HG02642 (cell line): ENCODE results near the gene SORL1.

Experiments
- ATAC-seq: cut with Tn5 transposase; IDR thresholded peaks from one replicate; pipeline ENCODE4 v1.9.1; 2021; ENCODE audit warnings: mild to moderate bottlenecking; ENCODE audit not compliant: unreplicated experiment, poor library complexity

Gene SORL1

DNA sequence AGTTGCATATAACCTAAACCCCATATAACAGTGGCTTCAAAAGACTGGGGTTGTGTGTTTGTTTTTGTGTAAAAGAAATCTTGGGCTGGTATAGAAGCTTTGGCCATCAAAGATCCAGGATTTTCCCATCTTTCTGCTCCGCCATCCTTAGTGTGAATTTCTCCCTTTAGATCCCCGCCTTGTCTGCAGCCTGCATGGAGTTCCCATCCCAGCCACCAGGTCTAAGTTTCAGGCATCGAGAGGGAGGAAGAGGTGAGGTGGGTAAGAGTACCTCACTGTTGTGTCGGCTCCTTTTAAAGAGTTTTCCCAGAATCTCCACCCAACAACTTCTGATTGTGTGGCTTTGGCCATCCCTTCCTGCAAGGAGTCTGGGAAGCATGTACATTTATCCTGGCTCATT lies 196.2 kb downstream of the SORL1 start:
- ATAC-seq: no peak

- ATAC-seq: no peak
These were observed 197.7 kb downstream of the SORL1 start for GRCh38 chr11:121649798-121650197.

GRCh38 chr11:121650351-121651256 lies 198.5 kb downstream of the SORL1 start:
- ATAC-seq: no peak

- ATAC-seq: no peak
These were observed 199.1 kb downstream of the SORL1 start for GRCh38 chr11:121651257-121651605.

GRCh38 chr11:121652971-121653370 lies 200.9 kb downstream of the SORL1 start:
- no peak for ATAC-seq

- no peak for ATAC-seq
These were observed 202.2 kb downstream of the SORL1 start for GRCh38 chr11:121654259-121654842.

GRCh38 chr11:121654843-121655536 lies 202.9 kb downstream of the SORL1 start:
- no peak for ATAC-seq

DNA sequence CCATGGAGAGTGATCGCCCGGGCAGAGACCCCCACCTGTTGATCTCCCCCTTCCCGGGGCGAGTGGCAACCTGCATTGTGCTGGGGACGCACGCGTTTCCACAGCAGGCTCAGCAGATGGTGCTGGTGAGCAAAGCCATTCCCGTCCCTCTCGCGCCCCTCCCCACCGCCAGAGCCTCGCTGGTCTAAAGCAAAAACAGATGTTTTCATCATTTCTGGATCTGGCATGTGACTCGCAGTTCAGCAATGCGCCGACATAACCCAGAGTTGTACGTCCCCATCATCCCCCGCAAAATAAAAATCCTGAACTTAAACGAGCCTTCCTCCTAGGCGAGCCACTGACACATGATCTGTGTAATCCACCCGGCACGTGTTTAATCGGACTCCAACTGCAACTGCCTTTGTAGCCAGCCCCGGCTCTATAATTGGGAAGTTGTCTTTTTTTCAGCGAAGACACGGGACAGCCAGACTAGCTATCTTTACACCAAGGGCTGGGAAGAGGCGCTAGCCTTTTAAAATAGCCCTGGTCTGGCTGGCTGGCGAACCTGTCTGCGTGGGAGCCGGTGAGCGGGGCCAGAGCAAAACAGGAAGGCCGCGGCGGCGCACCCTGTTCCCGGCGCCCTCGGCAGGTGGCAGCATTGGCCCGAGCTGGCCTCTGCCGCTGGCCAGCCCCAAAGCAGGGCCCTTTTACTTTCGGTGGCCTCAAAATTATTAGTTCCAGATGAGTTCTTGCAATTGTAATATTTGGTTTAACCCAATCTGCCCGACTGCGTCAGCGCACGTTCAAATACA lies 203.6 kb downstream of the SORL1 start:
- peak; percentile 93 for ATAC-seq

- ATAC-seq: no peak
These were observed 204.4 kb downstream of the SORL1 start for GRCh38 chr11:121656328-121657090.

GRCh38 chr11:121657146-121657545 lies 205.0 kb downstream of the SORL1 start:
- ATAC-seq: no peak

DNA sequence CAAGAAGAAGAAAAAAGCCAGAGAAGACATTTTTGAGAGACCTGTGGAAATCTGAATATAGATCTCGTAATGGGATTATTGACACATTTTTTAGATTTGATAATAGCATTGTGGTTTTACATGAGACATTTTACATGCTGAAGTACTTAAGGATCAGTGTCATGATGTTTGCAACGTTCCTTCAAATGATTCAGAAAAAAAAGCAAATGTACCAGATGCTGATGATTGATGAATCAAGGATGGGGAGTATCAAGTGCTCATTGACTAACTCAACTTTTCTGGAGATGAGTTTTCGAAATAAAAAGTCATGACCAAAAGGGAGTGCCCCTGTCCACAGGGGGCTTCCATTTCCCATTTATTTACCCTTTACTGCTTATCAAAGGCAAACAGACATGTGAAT lies 207.7 kb downstream of the SORL1 start:
- no peak for ATAC-seq

DNA sequence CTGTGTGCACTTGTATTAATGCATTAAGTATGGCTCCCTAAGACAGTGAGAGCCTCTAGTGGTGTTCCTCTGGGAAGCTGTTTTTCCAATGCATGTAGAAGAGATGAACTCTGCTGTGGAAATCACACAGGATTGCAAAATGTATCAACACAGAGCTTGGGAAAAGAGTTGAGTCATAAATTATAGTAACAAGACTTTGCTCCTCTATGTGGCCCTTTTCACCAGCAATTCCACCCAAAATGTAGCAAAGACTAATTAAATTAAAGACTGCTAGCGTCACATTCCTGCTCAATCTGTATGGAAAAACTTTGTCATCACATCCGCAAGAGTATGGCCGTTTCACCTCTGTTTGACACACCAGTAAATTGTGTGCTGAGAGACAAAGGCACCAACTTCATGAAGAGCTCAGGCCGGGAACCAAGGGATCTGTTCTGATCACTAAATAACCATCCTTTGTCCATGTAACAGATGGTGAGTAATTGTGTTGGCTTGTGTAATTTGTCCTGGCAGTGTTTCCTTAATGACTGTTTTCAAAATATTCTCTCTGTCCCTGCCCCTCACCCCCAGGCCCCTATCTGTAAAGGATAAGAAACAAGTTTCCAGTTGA lies 209.9 kb downstream of the SORL1 start:
- no peak for ATAC-seq

DNA sequence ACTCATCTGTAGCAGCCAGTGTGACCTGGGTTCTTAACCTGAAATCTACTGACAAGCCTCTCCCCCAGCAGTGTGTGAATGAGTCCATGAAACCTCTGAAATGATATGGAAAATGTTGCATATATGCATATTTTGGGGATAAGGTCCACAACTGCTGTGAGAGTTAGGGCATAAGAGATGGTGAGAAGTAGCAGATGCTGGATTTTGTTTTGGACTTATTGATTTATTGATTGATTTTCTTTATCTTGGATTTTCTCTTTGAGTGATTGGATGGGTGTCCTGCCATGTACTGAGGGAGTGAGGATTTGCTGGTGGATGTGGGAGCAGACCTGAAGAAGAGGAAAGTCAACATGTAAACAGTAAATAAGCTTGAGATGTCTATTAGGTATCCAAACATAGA lies 212.0 kb downstream of the SORL1 start:
- ATAC-seq: no peak

- ATAC-seq: no peak
These were observed 213.2 kb downstream of the SORL1 start for GRCh38 chr11:121665206-121665838.

GRCh38 chr11:121667836-121668235 lies 215.7 kb downstream of the SORL1 start:
- ATAC-seq: no peak

GRCh38 chr11:121669422-121669821 lies 217.3 kb downstream of the SORL1 start:
- no peak for ATAC-seq

GRCh38 chr11:121670266-121670665 lies 218.2 kb downstream of the SORL1 start:
- no peak for ATAC-seq

GRCh38 chr11:121670805-121671282 lies 218.7 kb downstream of the SORL1 start:
- ATAC-seq: no peak
